ENCODE data around the gene CLCF1. TPM values are rescaled to one million over a fixed set of nuclear protein-coding genes. Genes with fewer than 3 reads are reported as not detected.

Gene CLCF1
- total and polyA plus RNA-seq, 5 donors from 2014 or later, result 0.10 to 3.0 (median 0.42) TPM

- peak overlapping the region; percentile 80 to 90 (median 87) for H3K27ac Mint-ChIP-seq
- H3K27me3 Mint-ChIP-seq, result no peaks in the 10 kb centered on the region
- Histone ChIP-seq H3K4me3 (ENCODE audit: low read depth, low read length) (no peak overlapping the region), H3K36me3 (ENCODE audit: control insufficient read depth, insufficient read depth, low read length) (peaks cover 35% of the 10 kb centered on the region), H3K27ac (ENCODE audit: insufficient read depth, low read length, poor library complexity, severe bottlenecking) (peak overlapping the region; percentile 65), H3K9me3 (ENCODE audit: control insufficient read depth in 2 of 2, low read length in 2 of 2) (no peaks in the 10 kb centered on the region), H3K4me1 (ENCODE audit: control insufficient read depth, insufficient read depth, low read length, poor library complexity, severe bottlenecking) (peaks cover 60% of the 10 kb centered on the region), H3K27me3 (ENCODE audit: control insufficient read depth, insufficient read depth, low read length) (no peaks in the 10 kb centered on the region)
- no peaks in the 10 kb centered on the region for H3K9me3 Mint-ChIP-seq
- peaks cover 0 to 65% (median 15%) of the 10 kb centered on the region in 4 donors for H3K4me1 Mint-ChIP-seq
- H3K36me3 Mint-ChIP-seq, result peaks cover 4% of the 10 kb centered on the region
- DNase-seq, result no peak
- ATAC-seq (ENCODE audit: low read depth in 2 of 2), result no peak
- H3K4me3 Mint-ChIP-seq, result peak overlapping the region; percentile 61 to 82 (median 69)
Observed at GRCh38 chr11:67396587-67397389, 23.4 kb upstream of the CLCF1 start.

- no peak for ATAC-seq (ENCODE audit: low read depth in 2 of 2)
- Histone ChIP-seq H3K4me3 (ENCODE audit: low read depth, low read length) (no peak overlapping the region), H3K27ac (ENCODE audit: insufficient read depth, low read length, poor library complexity, severe bottlenecking) (peak overlapping the region; percentile 65), H3K27me3 (ENCODE audit: control insufficient read depth, insufficient read depth, low read length) (no peaks in the 10 kb centered on the region), H3K36me3 (ENCODE audit: control insufficient read depth, insufficient read depth, low read length) (peaks cover 35% of the 10 kb centered on the region), H3K4me1 (ENCODE audit: control insufficient read depth, insufficient read depth, low read length, poor library complexity, severe bottlenecking) (peaks cover 62% of the 10 kb centered on the region), H3K9me3 (ENCODE audit: control insufficient read depth in 2 of 2, low read length in 2 of 2) (no peaks in the 10 kb centered on the region)
- no peak for DNase-seq
- no peaks in the 10 kb centered on the region for H3K27me3 Mint-ChIP-seq
- H3K4me3 Mint-ChIP-seq, result peak overlapping the region; percentile 19 to 72 (median 36)
- peaks cover 0 to 70% (median 17%) of the 10 kb centered on the region in 4 donors for H3K4me1 Mint-ChIP-seq
- peaks cover 4% of the 10 kb centered on the region for H3K36me3 Mint-ChIP-seq
- no peaks in the 10 kb centered on the region for H3K9me3 Mint-ChIP-seq
- peak overlapping the region in 1 of 3 donors; percentile 52 for H3K27ac Mint-ChIP-seq
Observed at GRCh38 chr11:67396259-67396581, 22.8 kb upstream of the CLCF1 start.

DNA sequence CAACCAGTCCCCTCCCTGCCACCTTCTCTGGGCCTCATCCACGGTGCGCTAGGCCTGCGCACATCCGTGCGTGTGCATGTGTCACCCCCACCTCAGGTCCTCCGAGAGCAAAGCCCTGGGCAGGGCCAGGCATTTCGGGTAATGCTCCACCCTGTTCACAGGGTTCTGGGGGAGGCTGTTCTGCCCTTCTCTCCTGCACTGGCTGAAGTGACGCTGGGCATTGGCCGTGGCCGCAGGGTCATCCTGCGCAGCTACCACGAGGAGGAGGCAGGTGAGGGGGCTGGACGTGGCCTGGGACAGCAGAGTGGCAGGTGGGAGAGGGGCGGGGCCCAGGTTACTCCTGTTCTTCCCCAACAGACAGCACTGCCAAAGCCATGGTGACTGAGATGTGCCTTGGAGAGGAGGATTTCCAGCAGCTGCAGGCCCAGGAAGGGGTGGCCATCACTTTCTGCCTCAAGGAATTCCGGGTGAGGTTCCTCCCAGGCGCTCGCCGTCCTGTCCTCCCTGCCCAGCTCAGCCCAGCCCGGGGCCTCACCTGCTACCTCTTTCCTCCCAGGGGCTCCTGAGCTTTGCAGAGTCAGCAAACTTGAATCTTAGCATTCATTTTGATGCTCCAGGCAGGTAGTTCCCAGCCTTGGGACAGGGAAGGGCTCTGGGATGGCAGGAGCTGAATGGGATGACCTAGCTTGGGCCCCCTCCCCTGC, 22.3 kb upstream of the CLCF1 start:
- no peak overlapping the region for H3K4me3 ChIP-seq (ENCODE audit: low read depth, low read length)
- H3K4me3 Mint-ChIP-seq, result peak overlapping the region in 1 of 4 donors; percentile 81
- no peaks in the 10 kb centered on the region for H3K27me3 ChIP-seq (ENCODE audit: control insufficient read depth, insufficient read depth, low read length)
- no peaks in the 10 kb centered on the region for H3K27me3 Mint-ChIP-seq
- DNase-seq, result no peak
- H3K36me3 Mint-ChIP-seq, result peaks cover 4% of the 10 kb centered on the region
- H3K27ac Mint-ChIP-seq, result no peak overlapping the region
- H3K4me1 Mint-ChIP-seq, result peaks cover 0 to 71% (median 18%) of the 10 kb centered on the region in 4 donors
- no peaks in the 10 kb centered on the region for H3K9me3 ChIP-seq (ENCODE audit: control insufficient read depth in 2 of 2, low read length in 2 of 2)
- ATAC-seq (ENCODE audit: low read depth in 2 of 2), result no peak
- H3K4me1 ChIP-seq (ENCODE audit: control insufficient read depth, insufficient read depth, low read length, poor library complexity, severe bottlenecking), result peaks cover 62% of the 10 kb centered on the region
- H3K27ac ChIP-seq (ENCODE audit: insufficient read depth, low read length, poor library complexity, severe bottlenecking), result peak overlapping the region; percentile 65
- no peaks in the 10 kb centered on the region for H3K9me3 Mint-ChIP-seq
- peaks cover 35% of the 10 kb centered on the region for H3K36me3 ChIP-seq (ENCODE audit: control insufficient read depth, insufficient read depth, low read length)

DNA sequence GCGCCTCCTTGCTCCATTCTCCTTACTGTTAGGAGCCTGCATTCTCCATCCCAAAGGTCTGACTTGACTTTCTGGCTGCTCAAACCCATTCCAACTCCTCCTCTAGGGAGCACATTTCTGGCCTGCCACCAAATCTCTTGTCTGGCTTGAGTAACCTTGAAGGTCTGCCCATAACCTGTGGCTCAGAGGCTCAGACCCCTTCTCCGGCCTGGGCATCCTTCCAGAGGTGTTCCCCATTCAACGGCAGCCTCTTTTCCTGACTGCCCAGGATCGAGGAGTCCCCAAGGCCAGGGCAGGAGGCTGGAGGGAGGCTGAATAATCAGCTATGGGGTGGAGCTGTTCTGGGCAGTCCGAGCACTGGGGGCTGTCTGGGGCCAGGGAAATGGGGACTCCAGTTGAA, 20.6 kb upstream of the CLCF1 start:
- DNase-seq (no peak), ATAC-seq (ENCODE audit: low read depth in 2 of 2) (no peak)
- no peaks in the 10 kb centered on the region for H3K27me3 ChIP-seq (ENCODE audit: control insufficient read depth, insufficient read depth, low read length)
- H3K4me3 ChIP-seq (ENCODE audit: low read depth, low read length), result no peak overlapping the region
- no peaks in the 10 kb centered on the region for H3K9me3 ChIP-seq (ENCODE audit: control insufficient read depth in 2 of 2, low read length in 2 of 2)
- Mint-ChIP-seq H3K27ac (peak overlapping the region in 1 of 3 donors; percentile 28), H3K36me3 (peaks cover 3% of the 10 kb centered on the region), H3K27me3 (no peaks in the 10 kb centered on the region), H3K4me3 (peak overlapping the region; percentile 68 to 92 (median 88)), H3K9me3 (no peaks in the 10 kb centered on the region), H3K4me1 (peaks cover 0 to 66% (median 25%) of the 10 kb centered on the region in 4 donors)
- H3K4me1 ChIP-seq (ENCODE audit: control insufficient read depth, insufficient read depth, low read length, poor library complexity, severe bottlenecking), result peaks cover 48% of the 10 kb centered on the region
- H3K27ac ChIP-seq (ENCODE audit: insufficient read depth, low read length, poor library complexity, severe bottlenecking), result no peak overlapping the region
- peaks cover 23% of the 10 kb centered on the region for H3K36me3 ChIP-seq (ENCODE audit: control insufficient read depth, insufficient read depth, low read length)

DNA sequence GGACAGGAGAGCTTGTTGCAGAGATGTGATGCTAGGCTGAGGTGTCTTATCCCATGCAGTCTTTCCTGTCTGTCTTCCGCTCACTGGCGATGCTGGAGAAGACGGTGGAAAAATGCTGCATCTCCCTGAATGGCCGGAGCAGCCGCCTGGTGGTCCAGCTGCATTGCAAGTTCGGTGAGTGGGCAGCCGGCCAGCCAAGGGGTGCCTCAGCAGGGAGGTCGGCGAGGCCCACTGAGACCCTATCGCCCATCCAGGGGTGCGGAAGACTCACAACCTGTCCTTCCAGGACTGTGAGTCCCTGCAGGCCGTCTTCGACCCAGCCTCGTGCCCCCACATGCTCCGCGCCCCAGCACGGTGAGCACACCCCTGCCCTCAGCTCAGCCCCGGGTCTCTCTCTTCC, 20.0 kb upstream of the CLCF1 start:
- H3K27ac ChIP-seq (ENCODE audit: insufficient read depth, low read length, poor library complexity, severe bottlenecking), result no peak overlapping the region
- DNase-seq (no peak), ATAC-seq (ENCODE audit: low read depth in 2 of 2) (no peak)
- peaks cover 3% of the 10 kb centered on the region for H3K36me3 Mint-ChIP-seq
- H3K9me3 ChIP-seq (ENCODE audit: control insufficient read depth in 2 of 2, low read length in 2 of 2), result no peaks in the 10 kb centered on the region
- no peak overlapping the region for H3K4me3 ChIP-seq (ENCODE audit: low read depth, low read length)
- no peaks in the 10 kb centered on the region for H3K9me3 Mint-ChIP-seq
- H3K4me1 Mint-ChIP-seq, result peaks cover 0 to 66% (median 25%) of the 10 kb centered on the region in 4 donors
- H3K36me3 ChIP-seq (ENCODE audit: control insufficient read depth, insufficient read depth, low read length), result peaks cover 18% of the 10 kb centered on the region
- H3K27me3 Mint-ChIP-seq, result no peaks in the 10 kb centered on the region
- H3K4me1 ChIP-seq (ENCODE audit: control insufficient read depth, insufficient read depth, low read length, poor library complexity, severe bottlenecking), result peaks cover 43% of the 10 kb centered on the region
- H3K27me3 ChIP-seq (ENCODE audit: control insufficient read depth, insufficient read depth, low read length), result no peaks in the 10 kb centered on the region
- H3K27ac Mint-ChIP-seq, result no peak overlapping the region
- H3K4me3 Mint-ChIP-seq, result peak overlapping the region; percentile 68 to 92 (median 88)

DNA sequence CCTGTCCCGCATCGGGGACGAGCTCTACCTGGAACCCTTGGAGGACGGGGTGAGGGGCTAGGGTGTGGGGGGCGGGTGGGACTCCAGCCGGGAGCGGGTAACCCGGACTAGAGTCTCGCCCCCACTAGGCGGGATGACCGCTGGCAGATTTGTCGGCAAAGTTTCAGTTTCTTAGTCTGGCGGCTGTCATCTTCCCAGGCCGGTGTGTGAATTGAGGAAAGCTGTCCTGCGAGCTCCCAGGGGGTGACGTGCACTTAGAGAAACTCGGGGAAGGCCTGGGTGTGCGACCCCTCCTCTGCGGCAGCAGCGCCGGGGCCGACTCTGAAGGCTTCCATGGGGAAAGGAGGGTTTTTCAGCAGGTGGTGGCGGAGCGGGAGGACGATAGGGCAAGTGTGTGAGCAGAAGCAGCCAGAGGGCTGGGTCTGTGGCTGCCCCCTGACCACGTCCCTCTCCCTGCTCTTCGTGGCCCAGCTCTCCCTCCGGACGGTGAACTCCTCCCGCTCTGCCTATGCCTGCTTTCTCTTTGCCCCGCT, 18.9 kb upstream of the CLCF1 start:
- Mint-ChIP-seq H3K4me3 (peak overlapping the region; percentile 68 to 92 (median 89)), H3K4me1 (peaks cover 0 to 56% (median 19%) of the 10 kb centered on the region in 4 donors), H3K9me3 (no peaks in the 10 kb centered on the region), H3K27ac (peak overlapping the region in 2 of 3 donors; percentile 73 to 82), H3K27me3 (no peaks in the 10 kb centered on the region), H3K36me3 (peaks cover 3% of the 10 kb centered on the region)
- ATAC-seq (ENCODE audit: low read depth in 2 of 2) (no peak), DNase-seq (no peak)
- Histone ChIP-seq H3K27ac (ENCODE audit: insufficient read depth, low read length, poor library complexity, severe bottlenecking) (peak overlapping the region; percentile 72), H3K36me3 (ENCODE audit: control insufficient read depth, insufficient read depth, low read length) (peaks cover 6% of the 10 kb centered on the region), H3K27me3 (ENCODE audit: control insufficient read depth, insufficient read depth, low read length) (no peaks in the 10 kb centered on the region), H3K4me3 (ENCODE audit: low read depth, low read length) (peak overlapping the region; percentile 61), H3K4me1 (ENCODE audit: control insufficient read depth, insufficient read depth, low read length, poor library complexity, severe bottlenecking) (peaks cover 31% of the 10 kb centered on the region), H3K9me3 (ENCODE audit: control insufficient read depth in 2 of 2, low read length in 2 of 2) (no peaks in the 10 kb centered on the region)

- Mint-ChIP-seq H3K27ac (peak within 1 kb of the TSS; percentile 26 to 83 (median 82)), H3K36me3 (peaks cover 3% of the 10 kb centered on the region), H3K4me1 (peaks cover 0 to 50% (median 14%) of the 10 kb centered on the region in 4 donors), H3K4me3 (peak within 1 kb of the TSS; percentile 68 to 92 (median 89)), H3K9me3 (no peaks in the 10 kb centered on the region), H3K27me3 (no peaks in the 10 kb centered on the region)
- DNase-seq, result peak; percentile 88 to 95 (median 93)
- ATAC-seq (ENCODE audit: low read depth in 2 of 2), result peak; percentile 79 to 80
- H3K36me3 ChIP-seq (ENCODE audit: control insufficient read depth, insufficient read depth, low read length), result peaks cover 6% of the 10 kb centered on the region
- peak within 1 kb of the TSS; percentile 72 for H3K27ac ChIP-seq (ENCODE audit: insufficient read depth, low read length, poor library complexity, severe bottlenecking)
- no peaks in the 10 kb centered on the region for H3K9me3 ChIP-seq (ENCODE audit: control insufficient read depth in 2 of 2, low read length in 2 of 2)
- H3K27me3 ChIP-seq (ENCODE audit: control insufficient read depth, insufficient read depth, low read length), result no peaks in the 10 kb centered on the region
- H3K4me3 ChIP-seq (ENCODE audit: low read depth, low read length), result peak within 1 kb of the TSS; percentile 78
- peaks cover 24% of the 10 kb centered on the region for H3K4me1 ChIP-seq (ENCODE audit: control insufficient read depth, insufficient read depth, low read length, poor library complexity, severe bottlenecking)
Observed at GRCh38 chr11:67391304-67392182, 18.1 kb upstream of the CLCF1 start, which contains the start of gene RAD9A. Gene RAD9A (plus strand): TSS chr11:67391986. CDS start chr11:67392045, 59 bp downstream.
